GM21529 (cell line): ENCODE measurements around the gene PCSK2.

Source experiments
- ATAC-seq: cut with Tn5 transposase; IDR thresholded peaks from one replicate; pipeline ENCODE4 v1.9.1; 2021; ENCODE audit not compliant: unreplicated experiment

The PCSK2 gene

GRCh38 chr20:17530153-17530552, 303.3 kb downstream of the PCSK2 start:
- ATAC-seq: no peak

GRCh38 chr20:17530716-17531664, 304.1 kb downstream of the PCSK2 start, which contains the start of gene BFSP1:
BFSP1 (minus strand) TSS chr20:17531379; CDS start chr20:17531329, 50 bp downstream.
- ATAC-seq: no peak

GRCh38 chr20:17531665-17532025, 304.8 kb downstream of the PCSK2 start:
- no peak for ATAC-seq

- no peak for ATAC-seq
Measured at GRCh38 chr20:17533396-17533795, 306.6 kb downstream of the PCSK2 start.

GRCh38 chr20:17534077-17534476, 307.2 kb downstream of the PCSK2 start:
- ATAC-seq: no peak
